Stimulated activated CD8-positive, alpha-beta memory T cell treated with anti-CD3 and anti-CD28 coated beads, Interleukin-15, amount 100 ng/mL, for 4 hours (primary cell): ENCODE measurements around the gene TTF2.
"Not testable (repeated sequence)": the region's sequence is repeated elsewhere in the genome, so short reads cannot be mapped to it uniquely, and the experiment has no call there.

Experiments used
- DNase-seq, 2 donors: peaks; one replicate each; pipeline ENCODE4 v3.0.0-alpha.2; 2020; ENCODE audit warnings: low read depth in 2 of 2

The TTF2 gene

DNA sequence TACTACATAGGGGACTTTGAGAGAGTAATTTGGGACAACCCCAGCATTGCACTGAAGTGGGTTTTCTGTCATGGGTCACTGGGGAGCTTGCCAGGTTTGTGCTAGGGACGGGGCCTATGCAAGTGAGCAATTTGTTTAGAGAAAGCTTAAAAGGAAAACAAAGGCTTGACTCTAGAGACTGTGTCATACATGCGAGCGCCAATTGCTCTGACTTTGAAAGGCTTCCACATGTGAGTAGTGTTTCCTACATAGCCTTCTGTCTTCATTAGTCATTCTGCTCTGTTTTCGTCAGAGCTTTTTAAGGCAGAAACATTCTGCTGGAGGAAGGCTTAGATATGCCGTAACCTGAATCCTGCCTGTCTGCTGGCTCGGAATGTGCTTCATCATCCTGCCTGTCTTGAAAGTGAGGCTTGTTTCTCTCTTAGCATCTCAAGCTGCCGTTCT lies 33.0 kb downstream of the TTF2 start:
- DNase-seq: no peak

GRCh38 chr1:117093870-117094621 lies 33.9 kb downstream of the TTF2 start:
- no peak for DNase-seq

DNA sequence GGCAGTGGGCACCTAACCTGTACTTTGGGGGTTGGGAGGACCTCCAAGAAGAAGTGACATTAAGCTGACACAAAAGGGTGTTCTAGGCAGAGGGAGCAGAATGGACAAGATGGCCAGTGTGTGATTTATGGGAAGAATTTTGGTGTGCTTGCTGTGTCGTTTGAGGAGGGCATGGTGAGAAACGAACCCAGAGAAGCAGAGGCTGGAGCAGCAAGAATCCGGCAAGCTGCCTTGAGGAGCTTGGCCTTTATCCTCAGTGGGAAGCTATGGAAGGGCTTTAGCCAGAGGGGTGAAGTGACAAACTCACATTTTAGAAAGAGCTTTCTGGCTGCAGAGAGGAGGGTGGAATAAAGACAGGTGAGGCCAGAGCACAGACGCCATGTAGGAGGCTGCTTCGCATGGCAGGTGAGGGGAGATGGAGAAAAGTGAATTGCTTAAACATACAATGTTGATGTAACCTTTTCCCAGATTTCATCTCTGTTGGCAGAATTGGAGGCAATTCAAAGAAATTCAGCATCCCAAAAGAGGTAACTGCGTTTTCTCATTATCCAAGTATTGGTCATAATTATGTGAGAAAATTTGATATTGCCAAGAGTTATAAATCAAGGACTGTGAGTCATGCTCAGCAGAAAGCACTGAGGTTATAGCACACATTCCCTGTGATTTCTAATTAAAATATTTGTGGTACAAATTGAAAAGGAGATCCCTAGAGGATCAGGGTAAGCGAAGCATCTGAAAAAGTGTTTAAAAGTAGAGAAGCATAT lies 34.9 kb downstream of the TTF2 start:
- DNase-seq: no peak

DNA sequence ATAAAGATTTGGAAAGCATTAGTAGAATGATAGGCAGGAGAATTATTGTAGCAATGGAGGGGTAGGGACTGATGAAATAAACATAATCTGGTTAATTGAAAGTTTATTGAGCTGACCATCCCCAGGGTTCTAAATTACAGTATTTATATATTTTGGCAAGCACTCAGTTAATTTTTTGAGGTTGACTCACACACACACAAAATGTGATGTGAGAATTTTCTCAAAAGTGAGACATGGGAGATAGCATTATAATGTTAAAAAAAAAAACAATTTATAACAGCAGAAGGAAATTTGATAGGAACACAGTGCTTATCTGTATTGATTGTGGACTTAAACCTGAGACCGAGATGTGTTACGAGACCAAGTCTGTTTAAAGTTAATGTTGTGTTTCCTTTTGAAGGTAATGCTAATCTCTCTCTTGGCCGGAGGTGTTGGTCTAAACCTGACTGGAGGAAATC lies 36.9 kb downstream of the TTF2 start:
- DNase-seq: no peak

GRCh38 chr1:117097443-117097842 lies 37.3 kb downstream of the TTF2 start:
- no peak for DNase-seq

- no peak for DNase-seq
Measured at GRCh38 chr1:117098287-117098890, 38.3 kb downstream of the TTF2 start.

GRCh38 chr1:117101334-117101733 lies 41.2 kb downstream of the TTF2 start:
- no peak for DNase-seq

- not testable (repeated sequence) for DNase-seq
Measured at GRCh38 chr1:117101858-117102257, 41.7 kb downstream of the TTF2 start.

DNA sequence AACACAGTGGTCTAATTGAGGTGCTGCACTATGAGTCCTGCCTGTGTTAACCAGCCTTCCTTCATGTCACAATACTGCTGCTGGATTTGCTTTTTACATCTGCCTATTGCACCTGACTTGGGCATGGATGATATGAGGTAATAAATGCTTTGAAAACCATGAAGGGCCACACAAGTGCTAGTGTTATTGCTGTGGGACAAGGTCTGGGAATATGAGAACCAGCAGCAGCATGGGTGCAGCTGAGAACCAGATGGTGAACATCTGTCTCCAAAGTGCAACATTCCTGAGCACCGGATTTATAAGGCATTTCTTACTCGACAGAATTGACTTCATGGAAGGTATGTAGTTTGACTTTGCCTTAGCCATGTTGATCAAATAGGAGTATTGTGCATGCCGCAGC lies 44.9 kb downstream of the TTF2 start:
- DNase-seq: no peak

DNA sequence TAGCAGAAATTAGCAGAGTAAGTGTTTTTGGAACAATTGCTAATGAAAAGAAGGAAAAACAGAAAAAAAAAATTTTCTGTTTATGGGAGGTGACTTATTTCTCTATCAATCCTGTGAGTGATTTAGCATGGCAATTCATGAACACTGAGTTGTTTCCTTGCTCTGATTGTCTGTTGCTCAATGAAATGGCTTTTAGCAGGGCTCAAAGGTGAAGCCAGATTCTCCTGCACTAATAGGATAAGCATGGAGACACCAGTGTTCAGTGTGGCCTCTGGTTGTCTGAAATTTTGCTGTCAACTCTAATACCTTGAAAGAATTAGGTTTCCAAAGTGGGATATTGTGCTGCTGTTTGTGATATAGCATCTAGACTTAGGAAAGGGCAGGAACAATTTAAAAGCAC lies 45.6 kb downstream of the TTF2 start:
- DNase-seq: no peak

GRCh38 chr1:117106478-117106877 lies 46.4 kb downstream of the TTF2 start:
- no peak for DNase-seq

GRCh38 chr1:117107364-117107763 lies 47.2 kb downstream of the TTF2 start:
- no peak for DNase-seq

GRCh38 chr1:117110774-117111173 lies 50.6 kb downstream of the TTF2 start:
- no peak for DNase-seq

- DNase-seq: no peak
Measured at GRCh38 chr1:117112047-117112717, 52.1 kb downstream of the TTF2 start.

- no peak for DNase-seq
Measured at GRCh38 chr1:117113199-117113598, 53.1 kb downstream of the TTF2 start.

DNA sequence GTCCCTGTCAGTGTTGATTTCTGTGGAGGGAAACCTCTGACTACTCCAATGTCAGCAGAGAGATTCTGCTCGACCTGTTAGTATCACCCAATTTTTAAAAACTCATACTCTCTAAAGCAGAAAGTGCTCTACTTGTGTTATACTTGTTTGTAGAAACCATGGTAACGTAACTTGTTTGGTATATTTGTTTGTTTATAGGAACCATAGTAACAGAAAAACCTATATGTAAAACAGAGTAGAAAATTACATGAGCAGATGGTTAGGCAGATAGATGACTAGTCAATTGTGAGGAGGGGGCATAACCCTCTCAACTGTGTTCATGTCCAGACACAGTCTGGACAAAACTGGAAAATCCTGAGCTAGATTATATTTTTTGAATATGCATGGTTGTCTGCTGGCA lies 54.8 kb downstream of the TTF2 start:
- no peak for DNase-seq

DNA sequence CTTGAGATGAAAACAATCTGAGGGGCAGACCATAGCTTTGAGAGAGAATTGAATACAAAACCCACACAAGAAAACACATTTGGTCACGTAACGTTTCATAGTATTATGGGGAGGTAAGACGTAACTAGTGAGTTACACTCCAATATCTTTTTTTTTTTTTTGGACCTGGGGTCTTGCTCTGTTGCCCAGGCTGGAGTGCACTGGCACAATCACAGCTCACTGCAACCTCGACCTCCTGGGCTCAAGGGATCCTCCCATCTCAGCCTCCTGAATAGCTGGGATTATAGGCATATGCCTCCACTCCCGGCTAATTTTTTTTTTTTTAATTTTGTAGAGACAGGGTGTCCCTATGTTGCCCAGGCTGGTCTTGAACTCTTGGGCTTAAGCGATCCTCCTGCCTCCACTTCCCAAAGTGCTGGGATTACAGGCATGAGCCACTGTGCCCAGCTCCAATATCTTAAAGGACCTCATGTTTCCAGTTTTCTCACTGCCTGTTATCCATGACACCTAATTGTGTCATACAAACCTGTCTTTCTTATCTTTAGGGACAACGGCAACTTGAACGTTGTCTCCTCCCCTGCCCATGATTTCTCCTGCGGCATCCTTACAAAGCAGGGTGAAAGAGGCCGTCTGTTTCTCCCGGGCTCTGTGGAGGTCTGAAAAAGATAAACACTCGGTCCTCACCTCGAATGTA lies 56.1 kb downstream of the TTF2 start:
- DNase-seq: no peak

DNA sequence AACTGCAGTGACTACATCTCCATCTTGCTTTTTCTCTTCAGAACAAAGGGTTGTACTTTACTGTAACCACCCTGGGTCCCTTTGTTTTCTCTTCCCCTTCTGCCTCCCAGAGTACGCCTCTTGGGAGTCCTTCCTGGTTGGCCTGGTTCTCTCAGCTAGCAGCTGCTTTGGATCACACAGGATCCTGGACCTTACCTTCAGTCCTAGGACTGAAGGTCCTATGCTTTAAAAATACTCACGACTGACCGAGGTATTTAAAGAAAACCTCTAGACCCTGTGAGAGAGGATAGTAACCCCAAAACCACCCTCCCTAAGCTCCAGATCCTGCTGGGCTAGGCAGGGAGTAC lies 56.6 kb downstream of the TTF2 start:
- no peak for DNase-seq

- no peak for DNase-seq
Measured at GRCh38 chr1:117117697-117118096, 57.6 kb downstream of the TTF2 start.

- DNase-seq: no peak
Measured at GRCh38 chr1:117118137-117118536, 58.0 kb downstream of the TTF2 start.

- not testable (repeated sequence) for DNase-seq
Measured at GRCh38 chr1:117119144-117119543, 59.0 kb downstream of the TTF2 start.
